Skin of body (tissue), 2 donors: ENCODE measurements around the gene ISYNA1. TPM values are rescaled to one million over a fixed set of nuclear protein-coding genes. Genes with fewer than 3 reads are reported as not detected.

Source experiments
- small RNA-seq: library from RNA; depleted of rRNA; stranded (forward); fragments of <200 nt; gene quantifications from one replicate; pipeline ENCODE3, GENCODE V24; 2014; ENCODE audit warnings: low replicate concordance
- total RNA-seq: library from RNA; depleted of rRNA; stranded (reverse); fragments of >200 nt; gene quantifications from one replicate; pipeline ENCODE4 v1.2.3, GENCODE V29; 2014

ISYNA1 gene
- total RNA-seq, 1 donor from 2014 or later = 24.6 TPM

Small RNA genes lying within 50 kb of the gene (small RNA-seq; reads per million reads assigned to genes)
- not detected for gene MIR3189

Other genes starting within 250 kb of the ISYNA1 start
- gene MPV17L2, start 244.9 kb downstream of the ISYNA1 start, total RNA-seq = 2.3 TPM
- gene RAB3A, start 234.1 kb downstream of the ISYNA1 start, total RNA-seq = 3.0 TPM
- 0.49 TPM for gene PDE4C, start 211.7 kb downstream of the ISYNA1 start, total RNA-seq
- gene IQCN, start 163.7 kb downstream of the ISYNA1 start, total RNA-seq = 0.99 TPM
- gene JUND, start 156.5 kb downstream of the ISYNA1 start, total RNA-seq = 129 TPM
- gene LSM4, start 115.1 kb downstream of the ISYNA1 start, total RNA-seq = 69.0 TPM
- gene PGPEP1, start 97.5 kb downstream of the ISYNA1 start, total RNA-seq = 9.6 TPM
- 5.8 TPM for gene GDF15, start 52.0 kb downstream of the ISYNA1 start, total RNA-seq
- 3.7 TPM for gene LRRC25, start 40.5 kb downstream of the ISYNA1 start, total RNA-seq
- gene SSBP4, start 18.7 kb downstream of the ISYNA1 start, total RNA-seq = 24.8 TPM
- 13.0 TPM for gene ELL, start 83.9 kb upstream of the ISYNA1 start, total RNA-seq
- 86.4 TPM for gene FKBP8, start 105.4 kb upstream of the ISYNA1 start, total RNA-seq
- 38.4 TPM for gene KXD1, start 119.7 kb upstream of the ISYNA1 start, total RNA-seq
- 992 TPM for gene UBA52, start 133.7 kb upstream of the ISYNA1 start, total RNA-seq
- 23.4 TPM for gene REX1BD, start 150.7 kb upstream of the ISYNA1 start, total RNA-seq
- 9.3 TPM for gene CRLF1, start 168.7 kb upstream of the ISYNA1 start, total RNA-seq
- gene TMEM59L, start 174.7 kb upstream of the ISYNA1 start, total RNA-seq = 1.8 TPM
- 2.1 TPM for gene KLHL26, start 198.9 kb upstream of the ISYNA1 start, total RNA-seq
- 3.2 TPM for gene CRTC1, start 245.5 kb upstream of the ISYNA1 start, total RNA-seq